Activated naive CD4-positive, alpha-beta T cell treated with anti-CD3 and anti-CD28 coated beads, Interleukin-2, amount 50 U/mL, for 72 hours (primary cell): ENCODE data around the gene GALNT18. TPM values are rescaled to one million over a fixed set of nuclear protein-coding genes. Genes with fewer than 3 reads are reported as not detected.
A peak's percentile ranks its signal among the peaks of the same experiment; 100 is the strongest.

Source experiments
- ATAC-seq, 2 donors: fragments of 150-1000 bp; cut with Tn5 transposase; 2 replicates each; pipeline ENCODE4 v1.10.0; 2021; ENCODE audit warnings: mild to moderate bottlenecking in 2 of 2, moderate library complexity in 2 of 2
- DNase-seq, 2 donors: peaks; one replicate each; pipeline ENCODE4 v3.0.0; 2021 to 2022; ENCODE audit warnings: low spot score in 2 of 2
- H3K27ac Mint-ChIP-seq, 2 donors: one replicate each; pipeline ENCODE4 v1.8.0; 2022; ENCODE audit warnings: mild to moderate bottlenecking in 2 of 2, mixed read lengths in 2 of 2
- H3K36me3 Mint-ChIP-seq, 2 donors: one replicate each; pipeline ENCODE4 v1.8.0; 2022; ENCODE audit warnings: mixed read lengths in 2 of 2
- H3K9me3 Mint-ChIP-seq, 2 donors: one replicate each; pipeline ENCODE4 v1.8.0; 2022; ENCODE audit warnings: mixed read lengths in 2 of 2
- total RNA-seq, 2 donors: library from RNA; stranded (reverse); gene quantifications; one replicate each; pipeline ENCODE4 v1.2.3, GENCODE V29; 2022

Gene GALNT18
- total RNA-seq, 2 donors from 2014 or later = 2.0 to 19.2 TPM

DNA sequence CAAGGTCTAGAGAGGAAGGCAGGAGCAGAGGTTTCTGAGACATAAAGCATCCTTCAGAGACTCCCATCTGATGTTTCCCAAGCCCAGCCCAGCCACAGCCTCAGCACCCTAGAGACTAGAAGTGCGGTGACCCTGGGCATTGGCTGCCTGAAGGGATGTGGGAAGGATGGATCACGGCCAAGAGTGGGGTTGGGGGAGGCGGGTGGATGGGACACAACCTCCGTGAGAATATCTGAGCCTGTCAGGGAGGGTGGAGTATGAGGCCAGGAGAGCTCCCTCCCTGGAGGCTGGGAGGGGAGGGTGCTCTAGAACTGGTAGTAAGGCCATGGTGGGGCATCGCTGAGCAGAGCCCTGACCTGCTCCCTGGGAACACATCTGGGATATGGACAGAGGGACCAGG lies 340.2 kb downstream of the GALNT18 start:
- no peak for DNase-seq
- H3K36me3 Mint-ChIP-seq = no peaks in the 10 kb centered on the region

DNA sequence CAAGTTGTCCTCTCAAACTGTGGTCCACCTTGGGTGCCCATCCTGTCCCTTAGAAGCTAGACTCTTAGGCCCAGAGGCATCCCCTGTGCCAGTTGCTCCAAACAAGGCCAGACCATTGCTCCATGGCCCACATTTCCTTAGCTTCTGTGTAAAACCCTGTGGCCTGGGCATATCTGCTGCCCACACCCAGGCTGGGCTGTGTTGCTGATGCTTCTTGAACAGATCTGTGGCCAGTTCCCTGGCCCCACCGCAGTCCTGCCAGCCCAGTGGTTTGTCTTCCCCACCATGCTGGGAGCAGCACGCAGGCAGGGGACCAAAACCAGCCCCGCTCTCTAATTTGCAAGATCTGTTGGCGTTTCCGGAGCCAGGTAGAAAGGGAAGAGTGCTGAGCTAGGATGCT lies 341.0 kb downstream of the GALNT18 start:
- peak overlapping the region in 1 of 2 donors; percentile 14 for H3K27ac Mint-ChIP-seq
- no peak for ATAC-seq
- no peaks in the 10 kb centered on the region for H3K36me3 Mint-ChIP-seq
- H3K9me3 Mint-ChIP-seq = no peaks in the 10 kb centered on the region
- DNase-seq = no peak

More for the DNA sequence above, 340.2 kb downstream of the GALNT18 start:
- no peak for ATAC-seq
- no peak overlapping the region for H3K27ac Mint-ChIP-seq
- H3K9me3 Mint-ChIP-seq = no peaks in the 10 kb centered on the region

DNA sequence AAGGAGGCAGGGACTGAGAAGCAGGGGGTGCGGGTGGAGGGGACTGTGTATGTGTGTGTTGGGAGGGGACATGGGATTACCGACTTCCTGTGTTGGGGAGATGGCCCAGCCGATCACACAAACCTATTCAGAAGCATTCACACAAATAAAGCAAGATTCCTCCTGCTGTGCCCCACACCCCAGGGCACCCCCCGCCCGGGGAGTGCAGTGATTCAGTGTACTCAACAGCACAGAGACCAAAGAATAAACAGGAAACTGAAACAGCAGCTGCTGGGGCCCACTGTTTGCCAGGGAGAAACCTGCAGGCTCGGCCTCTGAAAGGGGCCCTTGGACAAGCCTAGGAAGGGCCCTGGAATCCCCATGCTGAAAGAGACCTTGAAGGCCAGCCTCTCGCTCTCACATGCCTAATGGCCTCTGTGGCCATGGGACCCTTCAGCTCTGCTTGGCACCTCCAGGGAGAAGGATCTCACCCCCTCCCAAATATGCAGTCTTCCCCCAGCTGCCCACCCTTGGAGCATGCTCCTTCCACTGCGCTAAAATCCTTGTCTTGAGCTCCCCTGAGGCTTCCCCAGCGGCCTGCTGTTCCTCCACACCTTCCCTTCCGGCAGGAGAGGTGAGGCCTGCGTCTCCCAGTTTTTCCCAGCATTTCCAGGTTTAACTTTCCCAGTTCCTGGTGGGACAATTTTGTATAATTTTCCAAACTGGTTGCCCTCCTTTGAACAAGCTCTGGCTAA lies 341.7 kb downstream of the GALNT18 start:
- Mint-ChIP-seq H3K27ac (peak overlapping the region in 1 of 2 donors; percentile 65), H3K36me3 (peaks cover 0 to 6% of the 10 kb centered on the region in 2 donors), H3K9me3 (peaks cover 0 to 5% of the 10 kb centered on the region in 2 donors)
- no peak for ATAC-seq
- DNase-seq = no peak

DNA sequence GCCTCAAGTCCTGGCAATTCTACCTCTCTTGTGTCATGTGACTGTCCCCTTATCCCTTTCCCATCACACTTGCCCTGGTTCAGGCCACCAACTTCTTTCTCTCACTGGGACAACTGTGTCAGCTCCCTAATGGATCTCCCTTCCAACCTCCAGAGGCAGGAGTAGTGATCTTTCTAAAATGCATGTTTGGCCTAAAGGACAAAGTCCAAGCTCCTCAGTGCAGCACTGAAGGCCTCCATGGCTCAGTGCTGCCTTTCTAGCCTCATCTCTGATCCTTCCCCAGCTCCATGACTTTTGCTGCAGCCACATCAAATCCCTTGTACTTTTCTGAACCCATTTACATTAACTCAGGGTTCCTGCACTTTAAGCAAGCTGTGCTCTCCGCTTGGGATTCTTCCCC lies 349.6 kb downstream of the GALNT18 start:
- DNase-seq (no peak), ATAC-seq (no peak)
- Mint-ChIP-seq H3K9me3 (peaks cover 0 to 5% of the 10 kb centered on the region in 2 donors), H3K36me3 (peaks cover 0 to 6% of the 10 kb centered on the region in 2 donors), H3K27ac (no peak overlapping the region)

DNA sequence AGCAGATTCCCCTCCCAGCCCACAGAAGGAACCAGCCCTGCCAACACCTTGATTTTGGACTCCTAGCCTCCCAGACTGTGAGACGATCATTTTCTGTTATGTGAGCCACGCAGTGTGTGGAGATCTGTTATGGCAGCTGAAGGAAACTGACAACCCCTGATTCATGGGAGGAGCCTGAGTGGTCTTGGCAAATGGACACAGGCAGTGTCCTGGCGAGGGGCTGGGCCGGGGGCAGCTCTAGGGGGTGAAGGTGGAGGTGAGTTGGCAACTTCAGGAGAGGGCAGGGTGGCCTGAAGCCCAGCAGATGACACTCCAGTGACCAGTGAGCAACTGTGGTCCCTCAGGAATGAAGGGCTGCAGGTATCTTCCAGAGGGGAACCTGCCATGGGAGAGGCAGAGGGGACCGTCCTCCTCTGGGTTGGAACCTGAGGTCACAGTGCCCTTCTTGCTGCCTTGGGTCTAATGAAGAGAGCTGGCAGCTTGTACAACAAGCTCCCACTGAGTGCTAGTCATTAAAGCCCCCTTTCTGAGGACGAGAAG lies 351.5 kb downstream of the GALNT18 start:
- H3K36me3 Mint-ChIP-seq = peaks cover 0 to 2% of the 10 kb centered on the region in 2 donors
- ATAC-seq (no peak), DNase-seq (no peak)
- H3K9me3 Mint-ChIP-seq = peaks cover 0 to under 1% of the 10 kb centered on the region in 2 donors
- H3K27ac Mint-ChIP-seq = no peak overlapping the region

DNA sequence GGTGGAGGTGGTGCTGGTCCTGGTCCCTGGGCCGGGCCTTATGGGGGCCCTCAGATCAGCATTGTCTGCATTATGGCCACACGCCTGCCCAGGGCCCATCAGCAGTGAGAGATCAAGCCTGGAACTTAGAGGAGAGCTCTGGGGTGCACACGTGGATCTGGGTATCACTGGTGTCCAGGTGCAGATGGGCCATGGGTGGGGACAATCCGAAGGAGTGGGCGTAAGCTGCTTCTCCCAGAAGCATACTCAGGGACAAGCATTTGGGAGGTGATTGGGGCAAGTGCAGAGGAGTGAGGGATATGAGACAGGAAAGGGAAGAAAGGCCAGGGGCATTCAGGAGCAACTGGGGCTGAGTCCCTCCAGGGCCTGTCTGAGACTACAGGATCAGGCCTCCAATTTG lies 353.1 kb downstream of the GALNT18 start:
- ATAC-seq = no peak
- Mint-ChIP-seq H3K36me3 (no peaks in the 10 kb centered on the region), H3K27ac (no peak overlapping the region), H3K9me3 (no peaks in the 10 kb centered on the region)
- DNase-seq = no peak

DNA sequence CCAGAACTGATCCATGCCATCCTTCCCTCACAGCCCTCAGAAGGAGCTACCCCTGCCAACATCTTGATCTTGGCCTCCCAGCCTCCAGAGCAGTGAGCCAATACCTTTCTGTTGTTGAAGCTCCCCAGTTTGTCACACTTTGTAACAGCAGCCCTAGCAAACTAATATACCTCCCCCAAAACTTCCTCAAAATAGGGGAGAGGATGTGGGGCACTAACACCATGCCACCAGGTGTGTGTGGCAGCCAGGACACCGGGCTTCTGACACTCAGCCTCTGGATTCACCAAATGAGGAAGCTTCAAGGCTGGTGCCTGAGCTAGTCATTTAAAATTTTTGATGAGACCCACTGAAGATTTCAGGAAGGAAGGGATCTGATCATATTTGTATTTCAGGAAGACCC lies 353.7 kb downstream of the GALNT18 start:
- ATAC-seq (no peak), DNase-seq (no peak)
- H3K27ac Mint-ChIP-seq = no peak overlapping the region
- no peaks in the 10 kb centered on the region for H3K36me3 Mint-ChIP-seq
- no peaks in the 10 kb centered on the region for H3K9me3 Mint-ChIP-seq

DNA sequence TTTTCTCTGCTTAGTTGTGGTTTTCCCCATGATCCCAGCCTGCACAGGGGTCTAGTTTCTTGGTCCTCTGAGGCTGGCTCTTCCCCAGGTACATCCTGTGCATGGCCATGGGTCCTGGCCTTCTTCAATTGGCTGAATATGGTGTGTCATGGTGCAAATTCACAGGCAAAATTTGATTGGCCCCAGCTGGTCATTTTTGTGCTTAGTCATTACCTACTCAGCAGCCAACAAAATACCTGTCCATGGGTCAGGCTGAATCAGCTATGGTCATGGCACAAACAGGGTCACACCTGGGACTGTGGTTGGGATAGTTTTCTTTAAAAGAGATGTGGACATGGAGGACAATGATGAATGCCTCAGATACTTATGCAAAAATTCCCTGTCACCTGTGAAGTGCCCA lies 354.5 kb downstream of the GALNT18 start:
- no peaks in the 10 kb centered on the region for H3K9me3 Mint-ChIP-seq
- peak overlapping the region in 1 of 2 donors; percentile 36 for H3K27ac Mint-ChIP-seq
- no peaks in the 10 kb centered on the region for H3K36me3 Mint-ChIP-seq
- no peak for DNase-seq
- no peak for ATAC-seq

DNA sequence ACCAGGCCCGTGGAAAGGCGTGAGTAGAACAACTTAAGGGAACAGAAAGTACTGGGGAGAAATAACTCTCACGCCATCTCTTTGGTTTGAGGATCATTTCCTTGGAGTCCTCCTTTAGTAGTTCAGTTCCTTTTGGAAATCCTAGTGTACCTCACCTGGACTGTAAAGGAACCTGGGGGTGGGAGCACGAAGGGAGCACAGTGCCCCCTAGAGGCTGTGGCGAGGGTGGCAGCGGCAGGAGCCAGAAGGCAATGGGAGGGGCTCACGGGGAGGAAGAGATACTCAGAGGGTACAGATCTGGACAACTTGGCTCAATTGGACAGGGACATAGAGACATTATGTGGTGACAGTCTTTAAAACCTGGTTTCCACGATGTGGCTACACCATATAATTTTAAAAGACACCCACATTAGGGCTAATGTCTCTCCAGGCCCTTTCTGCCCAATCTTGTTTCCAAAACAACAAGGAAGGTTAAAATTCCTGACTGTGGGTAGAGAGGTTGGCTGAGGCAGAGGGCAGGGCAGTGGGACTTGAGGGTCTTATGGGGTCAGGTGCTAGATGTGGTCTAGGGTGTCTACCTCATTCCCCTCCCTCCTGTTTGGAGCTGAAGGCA lies 355.7 kb downstream of the GALNT18 start:
- Mint-ChIP-seq H3K27ac (no peak overlapping the region), H3K36me3 (no peaks in the 10 kb centered on the region), H3K9me3 (no peaks in the 10 kb centered on the region)
- ATAC-seq (peak; percentile 57 to 65), DNase-seq (peak in 1 of 2 donors; percentile 76)

DNA sequence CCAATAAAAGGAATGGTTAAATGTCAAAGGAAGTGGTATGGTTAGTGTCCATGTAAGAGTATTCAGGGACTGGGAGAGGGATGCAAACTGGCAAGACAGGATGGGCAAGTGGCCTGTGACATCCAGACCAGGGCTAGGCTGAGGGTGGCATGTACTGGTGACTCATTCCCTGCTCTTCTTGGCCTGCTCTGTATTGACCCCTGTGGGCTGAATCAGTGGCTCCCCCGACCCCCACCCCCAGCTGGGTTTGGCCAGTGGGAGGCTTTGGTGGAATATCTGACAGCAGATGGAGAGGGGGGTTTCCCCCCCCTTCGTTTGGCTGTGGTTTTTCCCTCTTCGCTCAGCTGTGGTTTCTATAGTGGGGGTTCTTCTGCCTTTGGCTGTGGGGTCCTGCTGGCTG lies 356.5 kb downstream of the GALNT18 start:
- DNase-seq (no peak), ATAC-seq (peak in 1 of 2 donors; percentile 62)
- no peaks in the 10 kb centered on the region for H3K9me3 Mint-ChIP-seq
- peak overlapping the region in 1 of 2 donors; percentile 7 for H3K27ac Mint-ChIP-seq
- H3K36me3 Mint-ChIP-seq = no peaks in the 10 kb centered on the region

DNA sequence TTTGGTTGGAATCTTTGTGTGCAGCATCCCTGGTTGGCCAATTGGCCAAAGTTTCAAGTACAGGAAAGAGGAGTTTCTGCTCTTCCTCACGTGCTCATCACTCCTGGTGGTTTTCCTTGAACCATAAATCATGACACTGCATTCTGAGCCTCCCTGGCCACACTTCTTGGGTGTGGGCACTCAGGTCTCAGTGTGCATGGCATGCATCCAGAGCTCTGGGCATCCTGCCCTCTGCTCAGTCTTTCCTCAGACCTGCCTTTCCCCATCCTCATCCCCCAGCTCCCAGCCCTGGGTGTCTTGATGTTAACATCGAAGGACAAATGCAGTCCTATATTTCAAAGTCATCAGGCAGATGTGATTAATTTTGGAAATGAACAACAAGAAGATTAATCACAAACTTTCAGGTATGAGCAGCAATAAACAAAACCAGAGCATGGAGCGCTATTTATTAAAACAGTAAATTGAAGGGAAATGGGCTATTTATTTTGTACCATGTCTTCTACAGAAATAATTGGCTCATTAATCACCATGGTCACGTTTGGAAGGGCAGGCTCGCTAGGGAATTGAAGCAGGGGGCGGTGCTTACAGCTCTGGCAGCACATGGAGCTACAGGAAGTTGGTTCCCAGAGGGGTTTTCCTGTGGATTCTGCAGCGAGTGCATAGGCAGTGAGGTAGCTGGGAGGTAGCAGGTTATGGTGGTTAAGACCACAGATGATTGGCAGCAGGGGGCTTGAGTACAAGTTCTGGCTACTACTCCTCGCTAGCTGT lies 358.4 kb downstream of the GALNT18 start:
- H3K27ac Mint-ChIP-seq = no peak overlapping the region
- no peak for DNase-seq
- no peak for ATAC-seq
- no peaks in the 10 kb centered on the region for H3K36me3 Mint-ChIP-seq
- H3K9me3 Mint-ChIP-seq = no peaks in the 10 kb centered on the region

DNA sequence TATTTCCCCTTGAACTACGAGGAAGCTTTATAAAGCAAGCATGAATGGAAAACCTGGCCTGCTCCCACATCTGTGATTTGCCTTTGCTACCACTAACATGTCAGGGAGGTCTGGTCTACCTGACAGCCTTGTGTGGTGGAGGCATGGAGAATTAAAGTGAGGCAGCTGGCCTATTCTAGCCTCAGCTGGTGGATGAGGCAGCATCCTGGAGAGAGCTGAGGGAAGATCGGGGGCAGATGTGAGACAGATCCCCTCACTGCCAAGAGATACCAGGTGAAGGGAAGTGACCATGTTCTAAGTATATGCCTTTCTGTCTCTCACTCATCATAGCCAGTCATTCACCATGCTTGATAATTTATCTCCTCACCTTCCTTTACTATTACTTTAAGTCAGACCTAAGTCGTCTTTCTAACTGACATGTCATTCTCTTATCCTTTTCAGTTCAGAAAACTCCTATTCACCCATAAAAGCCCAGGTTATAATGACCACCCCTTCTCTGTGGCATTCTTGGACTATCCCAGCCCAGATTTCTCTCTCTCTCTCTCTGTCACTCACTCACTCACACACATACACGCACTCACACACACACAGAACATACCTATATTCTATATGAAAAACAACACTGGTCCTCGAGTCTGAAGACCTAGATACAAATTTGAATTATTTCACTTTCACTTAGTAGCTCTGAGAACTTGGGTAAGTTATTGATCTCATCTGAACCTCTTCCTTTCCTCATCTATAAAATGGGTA lies 359.5 kb downstream of the GALNT18 start:
- Mint-ChIP-seq H3K27ac (no peak overlapping the region), H3K9me3 (no peaks in the 10 kb centered on the region), H3K36me3 (no peaks in the 10 kb centered on the region)
- ATAC-seq (no peak), DNase-seq (no peak)

DNA sequence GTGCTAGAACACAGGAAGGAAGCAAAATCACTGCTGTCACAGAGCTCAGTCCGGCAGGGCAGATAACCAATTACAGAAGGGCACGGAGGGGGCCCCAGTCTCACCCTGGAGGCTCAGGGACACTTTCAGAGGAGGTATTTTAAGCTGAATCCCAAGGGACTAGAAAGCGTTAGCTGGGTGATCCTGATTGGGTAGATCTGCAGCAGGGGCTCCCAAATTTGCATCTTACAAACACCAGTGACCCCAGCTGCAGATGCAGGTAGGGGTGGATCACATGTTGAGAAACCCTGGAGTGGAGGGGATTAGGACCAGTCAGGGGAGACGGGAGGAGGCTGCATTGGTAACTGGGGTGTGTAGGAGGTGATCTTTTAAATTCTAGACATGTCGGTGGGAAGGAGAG lies 360.2 kb downstream of the GALNT18 start:
- no peak for DNase-seq
- Mint-ChIP-seq H3K9me3 (no peaks in the 10 kb centered on the region), H3K36me3 (no peaks in the 10 kb centered on the region), H3K27ac (no peak overlapping the region)
- ATAC-seq = no peak

DNA sequence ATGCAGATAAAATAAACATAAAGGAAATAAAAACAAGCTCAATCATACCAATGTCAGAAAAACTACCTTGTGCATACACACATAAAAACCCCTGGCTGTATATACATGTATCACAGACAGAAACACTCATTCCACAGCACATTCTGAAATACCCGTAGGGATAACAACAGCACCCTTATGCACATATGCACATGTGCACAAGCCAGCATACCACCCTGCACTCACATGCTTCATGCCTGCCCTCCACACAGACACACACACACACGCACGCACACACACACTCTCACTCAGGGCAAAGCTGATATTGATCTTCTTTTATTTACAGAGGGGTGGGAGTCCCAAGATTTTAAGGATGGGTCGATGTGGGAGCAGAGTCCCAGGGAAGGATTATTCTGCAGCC lies 360.9 kb downstream of the GALNT18 start:
- no peak for DNase-seq
- H3K27ac Mint-ChIP-seq = no peak overlapping the region
- no peak for ATAC-seq
- H3K9me3 Mint-ChIP-seq = no peaks in the 10 kb centered on the region
- no peaks in the 10 kb centered on the region for H3K36me3 Mint-ChIP-seq

DNA sequence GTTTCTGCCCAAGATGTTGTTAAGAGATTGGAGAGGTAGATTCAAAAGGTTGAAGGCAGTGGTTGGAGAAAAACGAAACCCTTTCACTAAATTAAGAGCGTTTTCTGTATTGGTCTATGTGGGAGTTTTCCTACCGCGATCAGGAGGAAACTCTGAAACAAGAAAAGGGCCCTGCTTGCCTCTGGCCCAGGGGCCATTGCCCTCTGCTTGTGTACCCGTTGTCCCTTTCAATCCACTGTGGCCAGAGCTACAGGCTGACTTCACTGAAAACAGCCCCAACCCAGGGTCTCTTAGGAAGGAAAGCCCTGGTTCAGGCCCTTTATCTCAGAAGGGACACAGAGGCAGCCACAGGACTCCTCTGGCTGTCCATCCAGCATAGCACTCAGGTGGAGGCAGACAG lies 367.8 kb downstream of the GALNT18 start:
- no peaks in the 10 kb centered on the region for H3K9me3 Mint-ChIP-seq
- no peak overlapping the region for H3K27ac Mint-ChIP-seq
- H3K36me3 Mint-ChIP-seq = no peaks in the 10 kb centered on the region
- ATAC-seq = no peak
- no peak for DNase-seq

DNA sequence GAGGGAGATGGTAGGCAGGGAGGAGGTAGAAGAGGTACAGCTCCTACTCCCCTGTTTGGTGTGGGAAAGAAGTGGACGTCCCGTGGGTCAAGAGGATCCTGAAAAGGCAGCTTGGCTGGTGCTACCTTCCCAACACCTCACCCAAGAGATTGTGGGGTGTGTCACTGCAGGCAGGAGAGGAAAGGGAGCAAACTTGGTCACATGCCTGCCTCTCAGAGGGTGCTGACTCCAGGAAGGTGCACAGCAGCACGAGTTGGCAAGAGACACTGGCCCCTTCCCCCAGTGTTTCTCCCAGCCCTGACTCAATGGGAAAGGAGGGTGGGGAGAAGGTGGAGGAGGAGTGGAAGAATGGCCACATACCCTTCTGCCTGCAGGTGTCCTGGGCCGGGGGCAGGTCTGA lies 368.3 kb downstream of the GALNT18 start:
- no peaks in the 10 kb centered on the region for H3K36me3 Mint-ChIP-seq
- DNase-seq (no peak), ATAC-seq (no peak)
- no peaks in the 10 kb centered on the region for H3K9me3 Mint-ChIP-seq
- no peak overlapping the region for H3K27ac Mint-ChIP-seq

DNA sequence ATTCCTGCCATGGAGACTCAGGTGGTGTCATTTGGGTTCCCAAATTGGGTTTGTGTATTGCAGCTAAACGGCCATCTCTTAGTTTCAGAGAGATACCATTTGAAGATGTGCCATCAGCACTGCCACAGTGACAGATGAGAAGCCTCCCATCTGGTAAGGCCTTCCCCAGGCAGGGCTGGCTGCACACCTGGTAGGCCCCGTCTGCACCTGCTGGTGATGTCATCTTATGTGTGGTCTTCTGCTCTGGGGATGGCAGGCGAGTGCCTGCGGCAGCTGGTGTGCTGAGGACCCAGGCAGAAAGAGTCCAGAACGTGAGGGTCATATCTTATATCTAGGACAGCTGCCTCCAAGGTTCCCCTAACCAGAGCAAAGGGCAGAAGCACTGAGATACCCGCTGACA lies 369.4 kb downstream of the GALNT18 start:
- no peak overlapping the region for H3K27ac Mint-ChIP-seq
- no peaks in the 10 kb centered on the region for H3K36me3 Mint-ChIP-seq
- ATAC-seq (no peak), DNase-seq (no peak)
- H3K9me3 Mint-ChIP-seq = no peaks in the 10 kb centered on the region
